ENCODE results near the gene IZUMO4. TPM values are rescaled to one million over a fixed set of nuclear protein-coding genes. Genes with fewer than 3 reads are reported as not detected.
A peak's percentile ranks its signal among the peaks of the same experiment; 100 is the strongest.

The IZUMO4 gene
- total and polyA plus RNA-seq, 2 experiments from 2014 or later: 1.4 to 2.8 TPM

DNA sequence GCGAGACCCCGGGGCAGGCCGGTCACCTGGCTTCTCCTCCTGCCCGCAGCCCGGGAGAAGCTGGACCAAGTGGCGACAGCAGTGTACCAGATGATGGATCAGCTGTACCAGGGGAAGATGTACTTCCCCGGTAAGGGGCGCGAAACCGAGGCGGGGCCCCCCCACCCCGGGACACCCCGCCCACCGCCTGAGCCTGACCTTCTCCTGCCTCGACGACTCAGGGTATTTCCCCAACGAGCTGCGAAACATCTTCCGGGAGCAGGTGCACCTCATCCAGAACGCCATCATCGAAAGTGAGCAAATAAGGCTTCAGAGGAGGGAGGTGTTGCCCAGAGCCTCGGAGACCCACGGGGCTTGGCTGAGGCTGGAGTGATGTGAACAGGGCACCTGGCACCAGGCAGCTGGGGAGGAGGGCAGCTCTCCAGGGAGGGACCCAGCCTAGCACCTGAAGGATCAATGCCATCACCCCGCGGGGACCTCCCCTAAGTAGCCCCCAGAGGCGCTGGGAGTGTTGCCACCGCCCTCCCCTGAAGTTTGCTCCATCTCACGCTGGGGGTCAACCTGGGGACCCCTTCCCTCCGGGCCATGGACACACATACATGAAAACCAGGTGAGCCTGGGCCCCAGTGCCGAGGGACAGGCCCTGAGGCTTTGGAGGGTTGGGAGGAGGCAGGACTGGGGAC, 629 bp downstream of the IZUMO4 start:
- no peak for TF ChIP-seq EZH2 (IDR thresholded peaks at IDR 0.05; ENCODE audit: borderline replicate concordance)
- TF ChIP-seq EZH2phosphoT487 (IDR thresholded peaks at IDR 0.05; ENCODE audit: low read depth, severe bottlenecking, unreplicated experiment): no peak
- TF ChIP-seq CTCF (IDR thresholded peaks at IDR 0.05; ENCODE audit: poor library complexity): no peak
- WGBS (ENCODE audit: low lambda C conversion rate, missing lambda C conversion rate): 55% methylated on average over 28 of the region's 30 CpGs
- no peaks in the 10 kb centered on the region for H3K9me3 ChIP-seq (ENCODE audit: low read depth)
- peaks cover 20% of the 10 kb centered on the region for H3K4me1 ChIP-seq (ENCODE audit: insufficient read depth)
- no peaks in the 10 kb centered on the region for H3K36me3 ChIP-seq (replicated peaks; ENCODE audit: insufficient read depth, low read depth)
- H3K9me2 ChIP-seq (replicated peaks; ENCODE audit: insufficient read depth): no peaks in the 10 kb centered on the region
- H2AFZ ChIP-seq: no peak overlapping the region
- H3K27me3 ChIP-seq: no peaks in the 10 kb centered on the region
- peak overlapping the region; percentile 1 for H3K4me3 ChIP-seq
- peak overlapping the region; percentile 61 for H3K27ac ChIP-seq
- H3K79me2 ChIP-seq: peaks cover 28% of the 10 kb centered on the region
- peaks cover under 1% of the 10 kb centered on the region for H4K20me1 ChIP-seq (ENCODE audit: insufficient read depth, poor library complexity, severe bottlenecking)
- no peak for DNase-seq (ENCODE audit: low spot score)
- peak overlapping the region; percentile 87 for H3K4me2 ChIP-seq

GRCh38 chr19:2097886-2098327, 1.2 kb downstream of the IZUMO4 start:
- 89% methylated on average over 23 of the region's 23 CpGs for whole genome bisulfite sequencing (ENCODE audit: low lambda C conversion rate, missing lambda C conversion rate)
- peak overlapping the region; percentile 87 for H3K4me2 ChIP-seq

GRCh38 chr19:2099054-2099501, 2.4 kb downstream of the IZUMO4 start:
- no peak overlapping the region for H3K4me3 ChIP-seq
- H3K27ac ChIP-seq: no peak overlapping the region
- peaks cover 20% of the 10 kb centered on the region for H3K4me1 ChIP-seq (ENCODE audit: insufficient read depth)
- no peak overlapping the region for H3K4me2 ChIP-seq
- no peaks in the 10 kb centered on the region for H3K27me3 ChIP-seq
- DNase-seq (ENCODE audit: low spot score): no peak
- peaks cover 18% of the 10 kb centered on the region for H3K79me2 ChIP-seq
- H3K36me3 ChIP-seq (replicated peaks; ENCODE audit: insufficient read depth, low read depth): no peaks in the 10 kb centered on the region
- no peaks in the 10 kb centered on the region for H3K9me2 ChIP-seq (replicated peaks; ENCODE audit: insufficient read depth)
- H4K20me1 ChIP-seq (ENCODE audit: insufficient read depth, poor library complexity, severe bottlenecking): peaks cover 15% of the 10 kb centered on the region
- WGBS (ENCODE audit: low lambda C conversion rate, missing lambda C conversion rate): 79% methylated on average over 7 of the region's 16 CpGs
- no peak for TF ChIP-seq EZH2phosphoT487 (IDR thresholded peaks at IDR 0.05; ENCODE audit: low read depth, severe bottlenecking, unreplicated experiment)
- no peak for TF ChIP-seq CTCF (IDR thresholded peaks at IDR 0.05; ENCODE audit: poor library complexity)
- TF ChIP-seq EZH2 (IDR thresholded peaks at IDR 0.05; ENCODE audit: borderline replicate concordance): no peak
- no peaks in the 10 kb centered on the region for H3K9me3 ChIP-seq (ENCODE audit: low read depth)
- H2AFZ ChIP-seq: no peak overlapping the region

More at GRCh38 chr19:2097886-2098327, 1.2 kb downstream of the IZUMO4 start:
- no peak overlapping the region for H3K27ac ChIP-seq
- no peaks in the 10 kb centered on the region for H3K9me2 ChIP-seq (replicated peaks; ENCODE audit: insufficient read depth)
- H4K20me1 ChIP-seq (ENCODE audit: insufficient read depth, poor library complexity, severe bottlenecking): peaks cover 6% of the 10 kb centered on the region
- no peak for TF ChIP-seq EZH2 (IDR thresholded peaks at IDR 0.05; ENCODE audit: borderline replicate concordance)
- TF ChIP-seq CTCF (IDR thresholded peaks at IDR 0.05; ENCODE audit: poor library complexity): no peak
- TF ChIP-seq EZH2phosphoT487 (IDR thresholded peaks at IDR 0.05; ENCODE audit: low read depth, severe bottlenecking, unreplicated experiment): no peak
- H2AFZ ChIP-seq: no peak overlapping the region
- H3K27me3 ChIP-seq: no peaks in the 10 kb centered on the region
- H3K79me2 ChIP-seq: peaks cover 24% of the 10 kb centered on the region
- no peak overlapping the region for H3K4me3 ChIP-seq
- DNase-seq (ENCODE audit: low spot score): no peak
- H3K9me3 ChIP-seq (ENCODE audit: low read depth): no peaks in the 10 kb centered on the region
- H3K36me3 ChIP-seq (replicated peaks; ENCODE audit: insufficient read depth, low read depth): no peaks in the 10 kb centered on the region
- H3K4me1 ChIP-seq (ENCODE audit: insufficient read depth): peaks cover 20% of the 10 kb centered on the region
